Measurements from ENCODE around the gene MBNL2.

DNA sequence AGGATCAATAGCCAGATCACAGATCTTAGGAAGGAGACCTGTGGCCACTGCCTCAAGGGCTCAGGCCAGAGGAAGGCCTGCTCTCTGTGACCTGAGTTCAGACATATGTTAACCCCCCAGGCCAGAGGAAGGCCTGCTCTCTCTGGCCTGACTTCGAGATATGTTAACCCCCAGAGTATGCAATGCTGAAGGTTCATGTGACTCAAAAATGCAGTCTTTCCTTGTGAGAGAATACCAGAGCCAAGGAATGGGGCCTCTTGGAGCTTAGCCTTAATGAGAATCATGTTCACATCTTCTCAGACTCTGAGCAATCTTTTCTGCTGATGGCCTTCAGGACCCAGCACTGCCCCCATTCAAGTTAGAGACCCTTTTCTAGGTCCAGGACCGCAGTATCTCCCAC is 36.7 kb downstream of the MBNL2 start:
- TF ChIP-seq POLR2AphosphoS5 (IDR thresholded peaks at IDR 0.05; ENCODE audit: low read depth) (no peak), ZNF331 (CRISPR knock-in tag; IDR thresholded peaks at IDR 0.05; ENCODE audit: low read depth) (no peak), EZH2 (IDR thresholded peaks at IDR 0.05; ENCODE audit: low read depth, unreplicated experiment) (no peak)
- TF ChIP-seq, protein P1, sequence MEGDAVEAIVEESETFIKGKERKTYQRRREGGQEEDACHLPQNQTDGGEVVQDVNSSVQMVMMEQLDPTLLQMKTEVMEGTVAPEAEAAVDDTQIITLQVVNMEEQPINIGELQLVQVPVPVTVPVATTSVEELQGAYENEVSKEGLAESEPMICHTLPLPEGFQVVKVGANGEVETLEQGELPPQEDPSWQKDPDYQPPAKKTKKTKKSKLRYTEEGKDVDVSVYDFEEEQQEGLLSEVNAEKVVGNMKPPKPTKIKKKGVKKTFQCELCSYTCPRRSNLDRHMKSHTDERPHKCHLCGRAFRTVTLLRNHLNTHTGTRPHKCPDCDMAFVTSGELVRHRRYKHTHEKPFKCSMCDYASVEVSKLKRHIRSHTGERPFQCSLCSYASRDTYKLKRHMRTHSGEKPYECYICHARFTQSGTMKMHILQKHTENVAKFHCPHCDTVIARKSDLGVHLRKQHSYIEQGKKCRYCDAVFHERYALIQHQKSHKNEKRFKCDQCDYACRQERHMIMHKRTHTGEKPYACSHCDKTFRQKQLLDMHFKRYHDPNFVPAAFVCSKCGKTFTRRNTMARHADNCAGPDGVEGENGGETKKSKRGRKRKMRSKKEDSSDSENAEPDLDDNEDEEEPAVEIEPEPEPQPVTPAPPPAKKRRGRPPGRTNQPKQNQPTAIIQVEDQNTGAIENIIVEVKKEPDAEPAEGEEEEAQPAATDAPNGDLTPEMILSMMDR (conservative IDR thresholded peaks at IDR 0.05; ENCODE audit: low read depth in 2 of 2) = no peak
- TF ChIP-seq, protein P2, sequence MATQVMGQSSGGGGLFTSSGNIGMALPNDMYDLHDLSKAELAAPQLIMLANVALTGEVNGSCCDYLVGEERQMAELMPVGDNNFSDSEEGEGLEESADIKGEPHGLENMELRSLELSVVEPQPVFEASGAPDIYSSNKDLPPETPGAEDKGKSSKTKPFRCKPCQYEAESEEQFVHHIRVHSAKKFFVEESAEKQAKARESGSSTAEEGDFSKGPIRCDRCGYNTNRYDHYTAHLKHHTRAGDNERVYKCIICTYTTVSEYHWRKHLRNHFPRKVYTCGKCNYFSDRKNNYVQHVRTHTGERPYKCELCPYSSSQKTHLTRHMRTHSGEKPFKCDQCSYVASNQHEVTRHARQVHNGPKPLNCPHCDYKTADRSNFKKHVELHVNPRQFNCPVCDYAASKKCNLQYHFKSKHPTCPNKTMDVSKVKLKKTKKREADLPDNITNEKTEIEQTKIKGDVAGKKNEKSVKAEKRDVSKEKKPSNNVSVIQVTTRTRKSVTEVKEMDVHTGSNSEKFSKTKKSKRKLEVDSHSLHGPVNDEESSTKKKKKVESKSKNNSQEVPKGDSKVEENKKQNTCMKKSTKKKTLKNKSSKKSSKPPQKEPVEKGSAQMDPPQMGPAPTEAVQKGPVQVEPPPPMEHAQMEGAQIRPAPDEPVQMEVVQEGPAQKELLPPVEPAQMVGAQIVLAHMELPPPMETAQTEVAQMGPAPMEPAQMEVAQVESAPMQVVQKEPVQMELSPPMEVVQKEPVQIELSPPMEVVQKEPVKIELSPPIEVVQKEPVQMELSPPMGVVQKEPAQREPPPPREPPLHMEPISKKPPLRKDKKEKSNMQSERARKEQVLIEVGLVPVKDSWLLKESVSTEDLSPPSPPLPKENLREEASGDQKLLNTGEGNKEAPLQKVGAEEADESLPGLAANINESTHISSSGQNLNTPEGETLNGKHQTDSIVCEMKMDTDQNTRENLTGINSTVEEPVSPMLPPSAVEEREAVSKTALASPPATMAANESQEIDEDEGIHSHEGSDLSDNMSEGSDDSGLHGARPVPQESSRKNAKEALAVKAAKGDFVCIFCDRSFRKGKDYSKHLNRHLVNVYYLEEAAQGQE (IDR thresholded peaks at IDR 0.05; ENCODE audit: unreplicated experiment) = no peak
- TF ChIP-seq, protein P3, sequence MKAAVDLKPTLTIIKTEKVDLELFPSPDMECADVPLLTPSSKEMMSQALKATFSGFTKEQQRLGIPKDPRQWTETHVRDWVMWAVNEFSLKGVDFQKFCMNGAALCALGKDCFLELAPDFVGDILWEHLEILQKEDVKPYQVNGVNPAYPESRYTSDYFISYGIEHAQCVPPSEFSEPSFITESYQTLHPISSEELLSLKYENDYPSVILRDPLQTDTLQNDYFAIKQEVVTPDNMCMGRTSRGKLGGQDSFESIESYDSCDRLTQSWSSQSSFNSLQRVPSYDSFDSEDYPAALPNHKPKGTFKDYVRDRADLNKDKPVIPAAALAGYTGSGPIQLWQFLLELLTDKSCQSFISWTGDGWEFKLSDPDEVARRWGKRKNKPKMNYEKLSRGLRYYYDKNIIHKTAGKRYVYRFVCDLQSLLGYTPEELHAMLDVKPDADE (IDR thresholded peaks at IDR 0.05) = no peak
